OCI-LY1 (cell line): ENCODE measurements around the gene WWOX.

ENCODE experiments used
- H2AFZ ChIP-seq: fragments of 200-600 bp; sonication (generic), shearing (Covaris generic); 2 replicates; pipeline ENCODE4 v1.6.0; 2014; ENCODE audit warnings: antibody characterized with exemption, mild to moderate bottlenecking, low read length
- H3F3A ChIP-seq: fragments of 200-600 bp; sonication (generic), shearing (Covaris generic); 2 replicates; pipeline ENCODE4 v1.6.0; 2014; ENCODE audit warnings: mild to moderate bottlenecking, antibody characterized with exemption, low read length, moderate library complexity; ENCODE audit not compliant: insufficient read depth
- H3K27ac ChIP-seq: fragments of 200-600 bp; sonication (generic); 2 replicates; pipeline ENCODE4 v1.5.1; 2014; ENCODE audit warnings: low read length, mixed run types, mild to moderate bottlenecking, low read depth; ENCODE audit not compliant: poor library complexity, severe bottlenecking
- H3K27me3 ChIP-seq: fragments of 200-600 bp; sonication (generic); 2 replicates; pipeline ENCODE4 v1.6.0; 2014; ENCODE audit warnings: antibody characterized with exemption, mild to moderate bottlenecking, low read length, moderate library complexity; ENCODE audit not compliant: insufficient read depth
- H3K36me3 ChIP-seq: fragments of 200-600 bp; sonication (generic); 2 replicates; pipeline ENCODE4 v1.6.1; 2014; ENCODE audit warnings: mild to moderate bottlenecking, antibody characterized with exemption, low read length, moderate library complexity, mixed read lengths; ENCODE audit not compliant: insufficient read depth
- H3K4me1 ChIP-seq: fragments of 200-600 bp; sonication (generic); 2 replicates; pipeline ENCODE4 v1.5.1; 2014; ENCODE audit warnings: mild to moderate bottlenecking, low read length, moderate library complexity; ENCODE audit not compliant: insufficient read depth, severe bottlenecking
- H3K4me2 ChIP-seq: fragments of 200-600 bp; sonication (generic), shearing (Covaris generic); 2 replicates; pipeline ENCODE4 v1.6.1; 2014; ENCODE audit warnings: low read length
- H3K4me3 ChIP-seq: fragments of 200-600 bp; sonication (generic); 2 replicates; pipeline ENCODE4 v1.5.1; 2014; ENCODE audit warnings: low read length, low read depth, mild to moderate bottlenecking, mixed read lengths; ENCODE audit not compliant: poor library complexity, severe bottlenecking
- H3K79me2 ChIP-seq: fragments of 200-600 bp; shearing (Covaris generic); 2 replicates; pipeline ENCODE4 v1.6.1; 2016; ENCODE audit warnings: mixed run types, low read length, mixed read lengths; ENCODE audit not compliant: insufficient read depth
- H3K9ac ChIP-seq: fragments of 200-600 bp; sonication (generic), shearing (Covaris generic); 2 replicates; pipeline ENCODE4 v1.6.1; 2014; ENCODE audit warnings: mild to moderate bottlenecking, low read length, mixed read lengths
- H3K9me2 ChIP-seq: fragments of 200-600 bp; sonication (generic), shearing (Covaris generic); 2 replicates; pipeline ENCODE4 v1.6.1; 2014; ENCODE audit warnings: low read depth, mild to moderate bottlenecking, low read length, mixed read lengths
- H3K9me3 ChIP-seq: fragments of 200-600 bp; shearing (Covaris generic); 2 replicates; pipeline ENCODE4 v1.6.1; 2014; ENCODE audit warnings: low read length, mixed read lengths
- H4K20me1 ChIP-seq: fragments of 200-600 bp; sonication (generic), shearing (Covaris generic); 2 replicates; pipeline ENCODE4 v1.6.0; 2016; ENCODE audit warnings: mild to moderate bottlenecking, low read length; ENCODE audit not compliant: insufficient read depth
- CTCF ChIP-seq: fragments of 200-600 bp; sonication (generic), shearing (Covaris generic); IDR thresholded peaks from 2 replicates; pipeline ENCODE4 v1.5.1; 2017; ENCODE audit warnings: mild to moderate bottlenecking, antibody characterized with exemption, low read length, moderate library complexity, mixed read lengths
- EZH2 ChIP-seq: fragments of 200-600 bp; sonication (generic), shearing (Covaris generic); IDR thresholded peaks from 2 replicates; pipeline ENCODE4 v1.8.0; 2017; ENCODE audit warnings: borderline replicate concordance, mixed run types, mild to moderate bottlenecking, antibody characterized with exemption, low read length, moderate library complexity, mixed read lengths

WWOX gene

DNA sequence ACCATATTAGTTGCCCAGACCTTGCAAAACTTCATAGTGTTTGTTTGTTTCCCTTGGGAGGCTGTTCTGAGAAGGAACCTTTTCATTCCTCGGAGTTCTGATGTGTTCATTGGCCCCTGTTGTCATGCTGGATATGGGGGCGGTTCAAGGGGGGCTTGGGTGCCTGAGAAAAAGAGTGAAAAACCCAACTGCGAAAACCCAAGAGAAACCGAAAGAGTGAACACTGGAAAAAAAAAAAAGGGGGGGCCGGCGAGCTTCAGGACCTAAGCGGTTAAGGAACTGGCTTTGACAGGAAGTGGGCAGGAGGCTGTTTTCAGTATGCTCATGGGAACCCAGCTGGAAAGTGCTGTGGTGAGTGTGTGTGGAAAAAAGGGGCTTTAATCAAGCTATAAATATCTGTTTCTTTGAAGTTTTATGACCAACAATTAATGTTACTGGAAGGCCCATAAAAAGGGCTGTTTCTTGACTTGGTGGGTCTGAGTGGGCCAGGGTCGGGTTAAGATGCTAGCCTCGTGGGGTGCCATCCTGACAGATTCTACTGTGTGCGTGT lies 990.4 kb downstream of the WWOX start:
- Histone ChIP-seq H3K9me2 (no peaks in the 10 kb centered on the region), H3F3A (no peaks in the 10 kb centered on the region), H3K36me3 (no peaks in the 10 kb centered on the region), H3K4me3 (no peak overlapping the region), H3K9ac (no peak overlapping the region), H3K27ac (no peak overlapping the region), H2AFZ (no peak overlapping the region), H3K27me3 (no peaks in the 10 kb centered on the region), H3K4me2 (no peak overlapping the region), H3K79me2 (no peaks in the 10 kb centered on the region), H3K4me1 (no peaks in the 10 kb centered on the region), H3K9me3 (no peaks in the 10 kb centered on the region), H4K20me1 (no peaks in the 10 kb centered on the region)
- TF ChIP-seq CTCF (no peak), EZH2 (no peak)

DNA sequence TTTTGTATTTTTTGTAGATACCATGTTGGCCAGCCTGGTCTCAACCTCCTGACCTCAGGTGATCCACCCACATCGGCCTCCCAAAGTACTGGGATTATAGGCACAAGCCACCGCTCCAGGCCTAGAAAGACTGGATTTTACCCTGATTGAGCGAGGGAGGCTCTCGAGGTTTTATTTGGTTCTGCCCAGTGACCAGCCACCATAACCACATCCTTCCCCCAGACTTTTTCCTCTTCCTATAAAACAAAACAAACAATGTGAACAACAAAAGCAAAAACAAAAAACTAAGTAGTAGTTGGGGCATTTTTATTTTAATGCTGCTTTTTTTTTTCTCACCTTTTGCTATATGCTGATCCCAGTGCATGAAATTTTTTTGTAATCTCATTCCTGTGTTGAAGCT lies 991.5 kb downstream of the WWOX start:
- no peaks in the 10 kb centered on the region for H3K9me3 ChIP-seq
- H3K9me2 ChIP-seq, result no peaks in the 10 kb centered on the region
- H3K36me3 ChIP-seq, result no peaks in the 10 kb centered on the region
- H3K79me2 ChIP-seq, result no peaks in the 10 kb centered on the region
- no peaks in the 10 kb centered on the region for H3F3A ChIP-seq
- H4K20me1 ChIP-seq, result no peaks in the 10 kb centered on the region
- no peak for TF ChIP-seq EZH2
- TF ChIP-seq CTCF, result no peak
- H3K4me3 ChIP-seq, result no peak overlapping the region
- H3K9ac ChIP-seq, result no peak overlapping the region
- H3K27ac ChIP-seq, result no peak overlapping the region
- H2AFZ ChIP-seq, result no peak overlapping the region
- H3K4me1 ChIP-seq, result no peaks in the 10 kb centered on the region
- no peaks in the 10 kb centered on the region for H3K27me3 ChIP-seq
- H3K4me2 ChIP-seq, result no peak overlapping the region

- H3K79me2 ChIP-seq, result no peaks in the 10 kb centered on the region
- no peak overlapping the region for H2AFZ ChIP-seq
- no peak overlapping the region for H3K4me2 ChIP-seq
- H3K27ac ChIP-seq, result no peak overlapping the region
- H4K20me1 ChIP-seq, result no peaks in the 10 kb centered on the region
- no peaks in the 10 kb centered on the region for H3K4me1 ChIP-seq
- H3K9me2 ChIP-seq, result no peaks in the 10 kb centered on the region
- no peaks in the 10 kb centered on the region for H3F3A ChIP-seq
- no peak overlapping the region for H3K9ac ChIP-seq
- no peaks in the 10 kb centered on the region for H3K36me3 ChIP-seq
- no peak overlapping the region for H3K4me3 ChIP-seq
- no peaks in the 10 kb centered on the region for H3K27me3 ChIP-seq
- H3K9me3 ChIP-seq, result no peaks in the 10 kb centered on the region
- TF ChIP-seq EZH2 (no peak), CTCF (no peak)
Measured at GRCh38 chr16:79092846-79093245, 993.4 kb downstream of the WWOX start.
